IPS-20b (cell line): ENCODE measurements around the gene NKX1-1.
"Not testable (repeated sequence)": the region's sequence is repeated elsewhere in the genome, so short reads cannot be mapped to it uniquely, and the experiment has no call there.

Experiments
- H3K27ac ChIP-seq: one replicate; pipeline ENCODE4 v1.5.1; 2013; ENCODE audit warnings: low read length
- H3K27me3 ChIP-seq: 2 replicates; pipeline ENCODE4 v1.6.1; 2013; ENCODE audit warnings: mild to moderate bottlenecking, low read length, inconsistent platforms; ENCODE audit not compliant: insufficient read depth
- H3K36me3 ChIP-seq: 2 replicates; pipeline ENCODE4 v1.6.1; 2013; ENCODE audit warnings: low read depth, mild to moderate bottlenecking, inconsistent platforms, low read length, moderate library complexity; ENCODE audit not compliant: insufficient read depth
- H3K4me1 ChIP-seq: 2 replicates; pipeline ENCODE4 v1.6.1; 2013; ENCODE audit warnings: mild to moderate bottlenecking, control low read depth, inconsistent platforms, low read length, moderate library complexity; ENCODE audit not compliant: insufficient read depth
- H3K4me3 ChIP-seq: 2 replicates; pipeline ENCODE4 v1.5.1; 2013; ENCODE audit warnings: mild to moderate bottlenecking, low read length, inconsistent platforms
- H3K9ac ChIP-seq: 2 replicates; pipeline ENCODE4 v1.6.1; 2013; ENCODE audit warnings: low read depth, mild to moderate bottlenecking, inconsistent platforms, low read length, moderate library complexity
- H3K9me3 ChIP-seq: 2 replicates; pipeline ENCODE4 v1.6.1; 2013; ENCODE audit warnings: mild to moderate bottlenecking, low read depth, low read length, inconsistent platforms; ENCODE audit not compliant: insufficient read depth

Gene NKX1-1

DNA sequence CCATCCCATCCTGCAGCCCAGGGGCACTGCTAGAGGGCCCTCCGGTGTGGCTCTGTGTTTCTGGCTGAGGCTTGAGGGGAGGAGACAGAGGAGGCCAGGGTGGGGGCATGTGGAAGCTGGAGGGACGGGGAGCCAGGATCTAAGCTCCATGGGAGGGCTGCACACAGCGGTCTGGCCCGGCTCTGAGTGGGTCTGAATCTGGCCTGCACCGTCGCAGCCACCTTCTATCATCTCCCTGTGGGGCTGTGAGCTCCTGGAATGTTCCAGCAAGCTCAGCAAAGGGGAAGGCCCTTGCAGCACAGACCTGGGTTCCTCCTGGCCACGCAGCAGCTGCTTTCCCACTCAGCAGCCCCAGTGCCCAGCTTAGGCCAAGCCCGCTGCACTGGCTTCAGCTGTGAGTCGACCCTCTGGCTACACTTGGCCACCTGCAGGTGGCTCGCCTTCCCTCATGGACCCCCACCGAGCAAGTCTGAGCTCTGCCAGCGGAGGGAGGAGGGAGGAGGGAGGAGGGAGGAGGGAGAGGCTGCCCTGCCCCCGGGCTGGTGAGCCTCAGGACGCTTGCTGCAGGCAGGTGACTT lies 5.3 kb downstream of the NKX1-1 start:
- Histone ChIP-seq H3K27ac (no peak overlapping the region), H3K4me1 (no peaks in the 10 kb centered on the region), H3K4me3 (no peak overlapping the region), H3K9ac (no peak overlapping the region), H3K27me3 (peaks cover 67% of the 10 kb centered on the region), H3K9me3 (peaks cover 21% of the 10 kb centered on the region), H3K36me3 (no peaks in the 10 kb centered on the region)

DNA sequence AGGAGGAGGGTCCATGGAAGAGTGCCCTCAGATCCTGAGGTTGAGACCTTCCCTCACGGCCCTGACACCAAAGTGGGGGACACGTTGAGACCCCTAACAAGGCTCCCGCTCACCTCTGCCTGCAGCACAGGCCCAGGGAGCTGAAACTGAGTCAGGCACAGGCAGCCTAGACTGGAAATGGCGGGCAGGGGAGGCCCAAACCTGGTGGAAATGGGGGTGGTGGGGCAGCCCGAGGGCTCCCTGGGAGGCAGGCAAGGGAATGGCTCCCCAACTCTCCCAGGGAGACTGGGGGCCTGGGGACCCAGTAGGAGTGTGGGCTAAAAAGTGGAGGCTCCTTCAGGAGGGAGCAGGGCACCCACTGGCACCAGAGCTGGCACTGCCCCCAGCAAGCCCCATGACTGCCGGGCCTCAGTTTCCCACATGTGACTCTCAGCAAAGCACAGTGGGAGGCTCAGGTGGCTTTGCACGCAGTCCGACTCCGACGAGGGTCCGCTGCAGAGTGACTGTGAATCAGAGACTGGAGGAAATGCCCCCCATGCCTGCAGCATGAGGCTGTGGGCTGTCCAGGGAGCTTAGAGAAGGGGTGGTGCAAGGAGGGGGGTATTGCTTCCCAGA lies 5.9 kb downstream of the NKX1-1 start:
- no peak overlapping the region for H3K9ac ChIP-seq
- peaks cover 60% of the 10 kb centered on the region for H3K27me3 ChIP-seq
- peaks cover 21% of the 10 kb centered on the region for H3K9me3 ChIP-seq
- H3K4me3 ChIP-seq, result no peak overlapping the region
- no peaks in the 10 kb centered on the region for H3K36me3 ChIP-seq
- H3K27ac ChIP-seq, result no peak overlapping the region
- H3K4me1 ChIP-seq, result no peaks in the 10 kb centered on the region

- Histone ChIP-seq H3K27ac (no peak overlapping the region), H3K4me1 (no peaks in the 10 kb centered on the region), H3K4me3 (no peak overlapping the region), H3K9me3 (peaks cover 21% of the 10 kb centered on the region), H3K9ac (no peak overlapping the region), H3K36me3 (no peaks in the 10 kb centered on the region), H3K27me3 (peaks cover 54% of the 10 kb centered on the region)
Measured at GRCh38 chr4:1399508-1400190, 6.6 kb downstream of the NKX1-1 start.

- no peak overlapping the region for H3K4me3 ChIP-seq
- H3K9me3 ChIP-seq, result peaks cover 21% of the 10 kb centered on the region
- H3K9ac ChIP-seq, result no peak overlapping the region
- H3K36me3 ChIP-seq, result no peaks in the 10 kb centered on the region
- H3K27me3 ChIP-seq, result peaks cover 46% of the 10 kb centered on the region
- no peaks in the 10 kb centered on the region for H3K4me1 ChIP-seq
- H3K27ac ChIP-seq, result no peak overlapping the region
Measured at GRCh38 chr4:1398681-1399507, 7.3 kb downstream of the NKX1-1 start.

- Histone ChIP-seq H3K36me3 (no peaks in the 10 kb centered on the region), H3K9me3 (peaks cover 21% of the 10 kb centered on the region), H3K9ac (no peak overlapping the region), H3K27me3 (peaks cover 27% of the 10 kb centered on the region), H3K4me1 (no peaks in the 10 kb centered on the region), H3K27ac (no peak overlapping the region), H3K4me3 (no peak overlapping the region)
Measured at GRCh38 chr4:1396806-1397455, 9.3 kb downstream of the NKX1-1 start.

- H3K4me3 ChIP-seq, result no peak overlapping the region
Measured at GRCh38 chr4:1395941-1396805, 10.1 kb downstream of the NKX1-1 start.

DNA sequence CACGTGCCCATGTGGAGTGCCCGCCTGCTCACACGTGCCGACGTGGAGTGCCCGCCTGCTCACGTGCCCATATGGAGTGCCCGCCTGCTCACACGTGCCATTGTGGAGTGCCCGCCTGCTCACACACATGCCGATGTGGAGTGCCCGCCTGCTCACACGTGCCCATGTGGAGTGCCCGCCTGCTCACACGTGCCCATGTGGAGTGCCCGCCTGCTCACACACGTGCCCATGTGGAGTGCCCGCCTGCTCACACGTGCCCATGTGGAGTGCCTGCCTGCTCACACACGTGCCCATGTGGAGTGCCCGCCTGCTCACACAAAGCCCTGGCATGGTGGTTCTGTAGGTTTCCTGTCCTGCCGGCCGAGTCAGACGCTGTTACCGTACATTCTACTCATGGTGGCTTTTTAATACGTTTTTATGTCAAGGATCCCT lies 10.8 kb downstream of the NKX1-1 start:
- H3K4me1 ChIP-seq, H3K9ac ChIP-seq, H3K27ac ChIP-seq, H3K36me3 ChIP-seq, H3K4me3 ChIP-seq: not testable (repeated sequence)
- peaks cover 21% of the 10 kb centered on the region for H3K9me3 ChIP-seq
- peaks cover 11% of the 10 kb centered on the region for H3K27me3 ChIP-seq

More at GRCh38 chr4:1395941-1396805, 10.1 kb downstream of the NKX1-1 start:
- Histone ChIP-seq H3K36me3 (no peaks in the 10 kb centered on the region), H3K9me3 (peaks cover 21% of the 10 kb centered on the region), H3K9ac (no peak overlapping the region), H3K27me3 (peaks cover 19% of the 10 kb centered on the region), H3K4me1 (no peaks in the 10 kb centered on the region), H3K27ac (no peak overlapping the region)

GRCh38 chr4:1394554-1395388 lies 11.5 kb downstream of the NKX1-1 start:
- H3K36me3 ChIP-seq, H3K4me3 ChIP-seq, H3K4me1 ChIP-seq, H3K27me3 ChIP-seq, H3K9ac ChIP-seq, H3K27ac ChIP-seq: not testable (repeated sequence)
- peaks cover 21% of the 10 kb centered on the region for H3K9me3 ChIP-seq

- Histone ChIP-seq H3K9me3 (peaks cover 18% of the 10 kb centered on the region), H3K4me1 (no peaks in the 10 kb centered on the region), H3K4me3 (no peak overlapping the region), H3K27me3 (no peaks in the 10 kb centered on the region), H3K36me3 (no peaks in the 10 kb centered on the region), H3K9ac (no peak overlapping the region), H3K27ac (no peak overlapping the region)
Measured at GRCh38 chr4:1393866-1394265, 12.4 kb downstream of the NKX1-1 start.

GRCh38 chr4:1393363-1393762 lies 12.9 kb downstream of the NKX1-1 start:
- H3K36me3 ChIP-seq, H3K9ac ChIP-seq, H3K4me3 ChIP-seq: not testable (repeated sequence)

More at GRCh38 chr4:1393363-1393762, 12.9 kb downstream of the NKX1-1 start:
- H3K4me1 ChIP-seq, H3K27me3 ChIP-seq, H3K27ac ChIP-seq: not testable (repeated sequence)
- H3K9me3 ChIP-seq, result peaks cover 13% of the 10 kb centered on the region
